ENCODE measurements around the gene CPT1C. TPM values are rescaled to one million over a fixed set of nuclear protein-coding genes. Genes with fewer than 3 reads are reported as not detected.
"Not testable (repeated sequence)": the region's sequence is repeated elsewhere in the genome, so short reads cannot be mapped to it uniquely, and the experiment has no call there.

The CPT1C gene
- total RNA-seq, 1 donor from 2014 or later, result 6.1 TPM

DNA sequence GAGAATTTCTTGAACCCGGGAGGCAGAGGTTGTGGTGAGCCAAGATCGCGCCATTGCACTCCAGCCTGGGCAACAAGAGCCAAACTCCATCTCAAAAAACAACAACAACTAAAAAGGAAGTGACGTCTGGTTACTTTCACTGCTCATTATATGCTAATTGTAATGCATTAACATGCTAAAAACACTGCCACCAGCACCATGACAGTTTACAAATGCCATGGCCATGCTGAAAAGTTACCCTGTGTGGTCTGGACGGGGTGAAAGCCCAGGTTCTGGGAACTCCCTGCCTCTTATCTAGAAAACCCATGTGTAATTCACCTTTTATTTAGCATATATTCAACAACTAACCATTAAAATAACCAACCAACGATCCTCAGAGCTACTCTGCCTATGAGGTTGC, 28.1 kb downstream of the CPT1C start:
- Histone ChIP-seq H3K27ac (no peak overlapping the region), H3K9me3 (no peaks in the 10 kb centered on the region), H3K27me3 (no peaks in the 10 kb centered on the region), H3K4me1 (peaks cover 5% of the 10 kb centered on the region), H3K4me3 (no peak overlapping the region), H3K36me3 (no peaks in the 10 kb centered on the region)
- ATAC-seq (no peak), DNase-seq (no peak)
- TF ChIP-seq CTCF (IDR thresholded peaks at IDR 0.05), result no peak
- intact Hi-C loops (cut with DNase I), result no loop called here

- not testable (repeated sequence) for DNase-seq
Observed at GRCh38 chr19:49719420-49719819, 28.5 kb downstream of the CPT1C start.

DNA sequence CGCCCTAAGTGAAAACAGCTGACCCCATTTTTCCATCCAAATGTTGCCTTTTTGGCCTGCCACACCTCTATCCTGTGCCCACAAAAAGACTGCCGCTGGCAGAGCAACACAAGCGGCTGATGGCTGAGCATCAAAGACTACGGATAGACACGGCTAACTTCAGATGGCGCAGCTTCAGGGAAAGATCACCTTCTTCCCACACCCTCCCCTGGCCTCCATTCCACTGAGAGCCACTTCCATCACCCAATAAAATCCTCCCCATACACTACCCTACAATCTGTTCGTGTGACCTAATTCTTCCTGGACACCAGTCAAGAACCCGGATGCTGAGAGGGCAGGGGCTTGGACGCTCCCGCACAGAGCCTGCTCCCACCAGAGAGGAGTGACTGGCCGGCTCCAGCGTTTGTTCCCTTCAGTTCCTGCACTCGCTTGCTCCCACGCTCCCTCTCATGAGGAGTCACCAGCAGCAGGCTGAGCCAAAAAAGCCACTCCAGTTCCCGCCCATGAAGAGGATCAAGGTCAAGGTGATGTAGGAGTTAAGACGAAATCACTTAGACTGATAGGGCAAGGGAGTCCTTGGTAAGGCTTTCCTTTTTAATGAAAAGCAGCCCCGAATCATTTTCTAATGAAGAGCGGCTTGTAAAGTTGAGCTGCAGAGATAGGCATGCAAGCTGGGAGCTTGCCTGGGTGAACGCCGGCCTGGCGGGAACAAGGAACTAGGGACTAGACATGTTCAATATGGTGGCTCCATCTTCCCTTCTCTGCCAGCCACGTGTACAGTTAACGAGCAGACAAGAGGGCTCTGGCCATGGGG, 36.5 kb downstream of the CPT1C start:
- ATAC-seq (peak; percentile 19), DNase-seq (no peak)
- Histone ChIP-seq H3K27ac (peak overlapping the region; percentile 65), H3K9me3 (no peaks in the 10 kb centered on the region), H3K27me3 (no peaks in the 10 kb centered on the region), H3K4me1 (no peaks in the 10 kb centered on the region), H3K4me3 (no peak overlapping the region), H3K36me3 (no peaks in the 10 kb centered on the region)
- TF ChIP-seq CTCF (IDR thresholded peaks at IDR 0.05), result no peak
- intact Hi-C loops (cut with DNase I), result no loop called here

More at GRCh38 chr19:49719420-49719819, 28.5 kb downstream of the CPT1C start:
- ATAC-seq; intact Hi-C loops (cut with DNase I); H3K27me3 ChIP-seq; H3K4me3 ChIP-seq; H3K27ac ChIP-seq; H3K4me1 ChIP-seq; H3K36me3 ChIP-seq; H3K9me3 ChIP-seq: not testable (repeated sequence)

DNA sequence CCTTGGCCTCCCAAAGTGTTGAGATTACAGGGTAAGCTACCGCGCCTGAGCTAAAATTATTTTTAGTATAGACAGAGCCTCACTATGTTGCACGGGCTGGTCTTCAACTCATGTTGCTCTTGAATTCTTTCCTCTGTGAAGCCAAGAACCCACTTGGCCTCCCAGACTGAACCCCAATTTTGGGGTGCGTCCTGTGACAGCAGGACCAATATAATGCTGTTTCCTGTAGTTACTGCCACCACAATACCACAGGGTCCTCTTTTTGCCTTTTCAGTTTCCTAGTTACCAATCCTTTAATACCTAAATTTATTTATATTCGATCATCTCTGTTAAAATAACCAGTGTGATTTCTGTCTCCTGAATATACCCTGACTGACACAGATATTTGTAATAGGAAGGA, 39.2 kb downstream of the CPT1C start:
- ATAC-seq (no peak), DNase-seq (no peak)
- no peaks in the 10 kb centered on the region for H3K27me3 ChIP-seq
- no peak overlapping the region for H3K27ac ChIP-seq
- no peak for TF ChIP-seq CTCF (IDR thresholded peaks at IDR 0.05)
- no peaks in the 10 kb centered on the region for H3K4me1 ChIP-seq
- intact Hi-C loops (cut with DNase I), result no loop called here
- H3K36me3 ChIP-seq, result no peaks in the 10 kb centered on the region
- no peaks in the 10 kb centered on the region for H3K9me3 ChIP-seq
- no peak overlapping the region for H3K4me3 ChIP-seq

GRCh38 chr19:49738268-49738667, 47.4 kb downstream of the CPT1C start:
- Histone ChIP-seq H3K9me3 (no peaks in the 10 kb centered on the region), H3K36me3 (no peaks in the 10 kb centered on the region)
- intact Hi-C loops (cut with DNase I), result no loop called here

More at GRCh38 chr19:49738268-49738667, 47.4 kb downstream of the CPT1C start:
- Histone ChIP-seq H3K4me1 (no peaks in the 10 kb centered on the region), H3K27ac (no peak overlapping the region), H3K4me3 (no peak overlapping the region), H3K27me3 (no peaks in the 10 kb centered on the region)
- DNase-seq, result no peak
- ATAC-seq, result no peak
- TF ChIP-seq CTCF (IDR thresholded peaks at IDR 0.05), result no peak

Measured in upper lobe of right lung (tissue), 1 donor.